ENCODE data around the gene TENT5A.

Gene TENT5A

DNA sequence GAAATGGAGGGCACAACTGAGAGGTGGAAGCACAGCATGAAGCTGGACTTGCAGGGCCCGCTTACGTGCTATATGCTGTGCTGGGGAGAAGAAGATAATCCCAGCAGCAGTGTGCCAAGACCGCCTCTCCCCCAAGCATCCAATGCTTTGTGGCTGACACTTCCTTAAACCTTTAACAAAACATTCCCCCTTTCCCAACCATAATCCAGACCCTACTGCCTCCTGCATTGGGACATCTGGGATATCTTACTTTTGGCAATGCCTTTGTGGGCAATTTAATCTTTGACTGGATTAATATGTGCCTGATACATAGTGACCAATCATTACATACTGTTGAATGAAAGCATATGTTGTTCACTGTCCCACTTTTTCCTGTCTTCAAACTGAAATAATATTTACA is 3.1 kb upstream of the TENT5A start:
- TF ChIP-seq FOXP2 (optimal IDR thresholded peaks at IDR 0.05; ENCODE audit: borderline replicate concordance, extremely low read depth, extremely low read length, insufficient read depth) (no peak), POLR2AphosphoS5 (IDR thresholded peaks at IDR 0.05; ENCODE audit: low read depth, low read length) (no peak), TAF1 (IDR thresholded peaks at IDR 0.05; ENCODE audit: borderline replicate concordance, insufficient read depth, low read length) (no peak), SIN3A (IDR thresholded peaks at IDR 0.05; ENCODE audit: borderline replicate concordance, insufficient read depth, low read length) (no peak), REST (IDR thresholded peaks at IDR 0.05; ENCODE audit: insufficient read depth in 1 of 2, low read depth in 2 of 2, low read length in 2 of 2) (no peak)

DNA sequence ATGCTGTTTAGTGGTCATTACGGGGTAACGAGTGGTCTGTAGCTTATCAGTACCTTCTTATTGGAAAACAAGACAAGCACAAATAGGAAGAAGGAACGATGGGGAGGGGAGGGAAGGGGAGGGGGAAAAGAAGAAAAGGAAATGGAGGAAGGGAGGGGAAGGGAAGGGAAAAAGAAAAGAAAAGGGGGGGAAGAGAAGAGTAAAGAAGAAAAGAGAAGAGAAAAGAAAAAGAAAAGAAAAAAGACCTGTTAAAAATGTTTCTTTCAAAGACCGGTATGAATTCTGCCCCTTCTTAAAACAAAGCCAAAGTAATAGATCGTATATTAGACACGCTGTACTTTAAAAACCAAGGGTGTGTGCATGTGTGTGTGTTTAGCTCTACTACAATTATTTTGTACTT is 2.4 kb upstream of the TENT5A start:
- TF ChIP-seq TAF1 (IDR thresholded peaks at IDR 0.05; ENCODE audit: borderline replicate concordance, insufficient read depth, low read length) (no peak), POLR2AphosphoS5 (IDR thresholded peaks at IDR 0.05; ENCODE audit: low read depth, low read length) (no peak), FOXP2 (optimal IDR thresholded peaks at IDR 0.05; ENCODE audit: borderline replicate concordance, extremely low read depth, extremely low read length, insufficient read depth) (no peak), SIN3A (IDR thresholded peaks at IDR 0.05; ENCODE audit: borderline replicate concordance, insufficient read depth, low read length) (no peak), REST (IDR thresholded peaks at IDR 0.05; ENCODE audit: insufficient read depth in 1 of 2, low read depth in 2 of 2, low read length in 2 of 2) (no peak)

DNA sequence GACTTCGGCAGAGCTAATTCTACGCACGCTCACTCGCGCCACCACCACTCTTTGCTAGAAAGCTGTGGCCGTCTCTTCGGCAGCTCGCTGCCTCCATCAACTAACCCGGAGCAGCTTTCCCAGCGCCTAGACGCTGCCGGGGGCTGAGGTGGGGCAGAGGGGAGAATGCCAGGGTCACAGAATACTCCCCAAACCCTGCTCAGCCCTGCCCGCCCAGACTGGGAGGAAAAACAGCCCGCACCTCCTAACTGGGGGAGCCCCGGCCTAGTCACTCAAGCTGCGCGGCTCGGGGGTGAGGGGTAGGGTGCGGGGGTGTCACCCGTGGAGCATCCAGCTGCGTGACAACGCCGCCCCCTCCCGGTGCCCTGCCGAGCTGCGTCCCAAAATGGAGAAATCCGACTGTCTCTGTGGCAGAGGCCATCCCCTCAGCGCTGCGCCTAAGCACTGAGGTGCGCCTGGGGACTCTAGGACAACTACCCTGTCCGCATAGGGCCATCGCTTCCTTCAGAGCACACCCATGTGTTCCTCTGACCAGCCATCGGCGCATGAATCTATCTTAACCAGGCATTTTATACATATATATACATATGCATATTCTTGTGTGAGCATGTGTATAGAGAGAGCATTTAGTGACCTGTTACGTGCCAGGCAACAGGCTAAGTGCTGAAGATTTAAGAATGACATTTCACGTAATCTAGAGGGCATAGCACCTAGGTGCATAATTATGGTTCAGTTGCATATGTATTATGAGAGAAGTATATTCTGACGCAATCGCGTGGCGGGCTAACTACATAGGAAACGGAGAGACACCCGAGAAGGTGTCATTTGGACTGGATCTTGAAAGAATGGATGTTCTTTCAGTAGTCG is 1.5 kb upstream of the TENT5A start:
- no peak for TF ChIP-seq POLR2AphosphoS5 (IDR thresholded peaks at IDR 0.05; ENCODE audit: low read depth, low read length)
- peak; percentile 72 for TF ChIP-seq FOXP2 (optimal IDR thresholded peaks at IDR 0.05; ENCODE audit: borderline replicate concordance, extremely low read depth, extremely low read length, insufficient read depth)

GRCh38 chr6:81752921-81753710 is 635 bp upstream of the TENT5A start:
- TF ChIP-seq REST (IDR thresholded peaks at IDR 0.05; ENCODE audit: insufficient read depth in 1 of 2, low read depth in 2 of 2, low read length in 2 of 2) (0 out of 4 replicates have a peak, but pooled peaks of 1 of the 2 experiments have one; percentile 32), POLR2AphosphoS5 (IDR thresholded peaks at IDR 0.05; ENCODE audit: low read depth, low read length) (peak; percentile 60; the same call in 1 of the 2 replicates), SIN3A (IDR thresholded peaks at IDR 0.05; ENCODE audit: borderline replicate concordance, insufficient read depth, low read length) (no peak; the same call in 1 of the 2 replicates), TAF1 (IDR thresholded peaks at IDR 0.05; ENCODE audit: borderline replicate concordance, insufficient read depth, low read length) (peak; percentile 83), FOXP2 (optimal IDR thresholded peaks at IDR 0.05; ENCODE audit: borderline replicate concordance, extremely low read depth, extremely low read length, insufficient read depth) (peak; percentile 67)

- TF ChIP-seq POLR2AphosphoS5 (IDR thresholded peaks at IDR 0.05; ENCODE audit: low read depth, low read length): no peak
- no peak for TF ChIP-seq FOXP2 (optimal IDR thresholded peaks at IDR 0.05; ENCODE audit: borderline replicate concordance, extremely low read depth, extremely low read length, insufficient read depth)
- TF ChIP-seq SIN3A (IDR thresholded peaks at IDR 0.05; ENCODE audit: borderline replicate concordance, insufficient read depth, low read length): no peak
- no peak for TF ChIP-seq TAF1 (IDR thresholded peaks at IDR 0.05; ENCODE audit: borderline replicate concordance, insufficient read depth, low read length)
- no peak for TF ChIP-seq REST (IDR thresholded peaks at IDR 0.05; ENCODE audit: insufficient read depth in 1 of 2, low read depth in 2 of 2, low read length in 2 of 2)
These were observed 945 bp downstream of the TENT5A start for GRCh38 chr6:81751388-81752083.

All from PFSK-1 (cell line).